ENCODE results near the gene CCNYL1.
A peak's percentile ranks its signal among the peaks of the same experiment; 100 is the strongest.

CCNYL1 gene

GRCh38 chr2:207792244-207792785 lies 80.9 kb downstream of the CCNYL1 start:
- DNase-seq: peak; percentile 74

- DNase-seq: no peak
Measured at GRCh38 chr2:207796585-207797350, 85.3 kb downstream of the CCNYL1 start.

- DNase-seq: no peak
Measured at GRCh38 chr2:207801259-207801658, 89.8 kb downstream of the CCNYL1 start.

- DNase-seq: no peak
Measured at GRCh38 chr2:207802650-207803049, 91.2 kb downstream of the CCNYL1 start.

All from fibroblast of skin of abdomen (primary cell).